GM19238 (cell line): ENCODE data around the gene ISG15.
"Not testable (repeated sequence)": the region's sequence is repeated elsewhere in the genome, so short reads cannot be mapped to it uniquely, and the experiment has no call there.

Experiments used
- DNase-seq: peaks from one replicate; pipeline ENCODE4 v3.0.0; 2011; ENCODE audit warnings: low spot score; ENCODE audit not compliant: insufficient read length

The ISG15 gene

GRCh38 chr1:1011396-1011949, 1.8 kb upstream of the ISG15 start:
- no peak for DNase-seq

- not testable (repeated sequence) for DNase-seq
These were observed 577 bp upstream of the ISG15 start for GRCh38 chr1:1012736-1013104.

GRCh38 chr1:1013922-1014648, 788 bp downstream of the ISG15 start:
- no peak for DNase-seq

- no peak for DNase-seq
These were observed 1.7 kb downstream of the ISG15 start for GRCh38 chr1:1014799-1015681.

- not testable (repeated sequence) for DNase-seq
These were observed 4.4 kb downstream of the ISG15 start for GRCh38 chr1:1017397-1018320.

- DNase-seq: not testable (repeated sequence)
These were observed 5.0 kb downstream of the ISG15 start for GRCh38 chr1:1018321-1018685.

- DNase-seq: peak; percentile 96
These were observed 6.1 kb downstream of the ISG15 start for GRCh38 chr1:1019122-1019999.

GRCh38 chr1:1020000-1020404, 6.7 kb downstream of the ISG15 start, which contains the start of gene AGRN:
AGRN (plus strand) TSS chr1:1020120; CDS start chr1:1020173, 53 bp downstream.
- peak; percentile 82 for DNase-seq

- DNase-seq: peak; percentile 74
These were observed 7.2 kb downstream of the ISG15 start for GRCh38 chr1:1020415-1021009.

- no peak for DNase-seq
These were observed 8.0 kb downstream of the ISG15 start for GRCh38 chr1:1021010-1021919.

- DNase-seq: no peak
These were observed 8.6 kb downstream of the ISG15 start for GRCh38 chr1:1021920-1022259.

GRCh38 chr1:1022302-1023009, 9.2 kb downstream of the ISG15 start:
- no peak for DNase-seq

- no peak for DNase-seq
These were observed 10.4 kb downstream of the ISG15 start for GRCh38 chr1:1023700-1024099.

- no peak for DNase-seq
These were observed 11.0 kb downstream of the ISG15 start for GRCh38 chr1:1024149-1024770.

GRCh38 chr1:1024771-1025699, 11.7 kb downstream of the ISG15 start:
- no peak for DNase-seq

- no peak for DNase-seq
These were observed 12.4 kb downstream of the ISG15 start for GRCh38 chr1:1025730-1026129.
